ENCODE measurements around the gene DENND5B.

DNA sequence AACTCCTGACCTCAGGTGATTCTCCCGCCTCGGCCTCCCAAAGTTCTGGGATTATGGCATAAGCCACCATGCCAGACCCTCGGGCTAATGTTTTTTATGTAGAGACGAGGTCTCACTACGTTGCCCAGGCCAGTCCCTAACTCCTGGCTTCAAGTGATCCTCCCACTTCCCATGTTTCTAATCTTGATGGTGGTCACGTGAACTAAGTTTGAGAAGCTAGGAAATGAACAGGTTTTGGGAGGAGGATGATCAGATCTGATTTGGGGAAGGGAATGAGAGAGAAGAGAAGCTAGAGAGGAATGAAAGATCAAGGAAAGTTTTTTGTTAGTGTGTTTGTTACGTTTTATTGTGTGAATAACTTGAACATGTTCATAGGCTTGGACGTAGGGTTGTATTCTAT, 247.8 kb downstream of the DENND5B start:
- no peak for TF ChIP-seq EP300 (IDR thresholded peaks at IDR 0.05; ENCODE audit: low read depth)
- TF ChIP-seq, protein P1, sequence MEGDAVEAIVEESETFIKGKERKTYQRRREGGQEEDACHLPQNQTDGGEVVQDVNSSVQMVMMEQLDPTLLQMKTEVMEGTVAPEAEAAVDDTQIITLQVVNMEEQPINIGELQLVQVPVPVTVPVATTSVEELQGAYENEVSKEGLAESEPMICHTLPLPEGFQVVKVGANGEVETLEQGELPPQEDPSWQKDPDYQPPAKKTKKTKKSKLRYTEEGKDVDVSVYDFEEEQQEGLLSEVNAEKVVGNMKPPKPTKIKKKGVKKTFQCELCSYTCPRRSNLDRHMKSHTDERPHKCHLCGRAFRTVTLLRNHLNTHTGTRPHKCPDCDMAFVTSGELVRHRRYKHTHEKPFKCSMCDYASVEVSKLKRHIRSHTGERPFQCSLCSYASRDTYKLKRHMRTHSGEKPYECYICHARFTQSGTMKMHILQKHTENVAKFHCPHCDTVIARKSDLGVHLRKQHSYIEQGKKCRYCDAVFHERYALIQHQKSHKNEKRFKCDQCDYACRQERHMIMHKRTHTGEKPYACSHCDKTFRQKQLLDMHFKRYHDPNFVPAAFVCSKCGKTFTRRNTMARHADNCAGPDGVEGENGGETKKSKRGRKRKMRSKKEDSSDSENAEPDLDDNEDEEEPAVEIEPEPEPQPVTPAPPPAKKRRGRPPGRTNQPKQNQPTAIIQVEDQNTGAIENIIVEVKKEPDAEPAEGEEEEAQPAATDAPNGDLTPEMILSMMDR (IDR thresholded peaks at IDR 0.05): no peak
- TF ChIP-seq POLR2A (IDR thresholded peaks at IDR 0.05): no peak
